GM18868 (cell line): ENCODE data around the gene SLC1A1.
"Not testable (repeated sequence)": the region's sequence is repeated elsewhere in the genome, so short reads cannot be mapped to it uniquely, and the experiment has no call there.

Source experiments
- ATAC-seq: cut with Tn5 transposase; IDR thresholded peaks from one replicate; pipeline ENCODE4 v1.9.1; 2021; ENCODE audit warnings: mild to moderate bottlenecking, moderate library complexity; ENCODE audit not compliant: unreplicated experiment

SLC1A1 gene

DNA sequence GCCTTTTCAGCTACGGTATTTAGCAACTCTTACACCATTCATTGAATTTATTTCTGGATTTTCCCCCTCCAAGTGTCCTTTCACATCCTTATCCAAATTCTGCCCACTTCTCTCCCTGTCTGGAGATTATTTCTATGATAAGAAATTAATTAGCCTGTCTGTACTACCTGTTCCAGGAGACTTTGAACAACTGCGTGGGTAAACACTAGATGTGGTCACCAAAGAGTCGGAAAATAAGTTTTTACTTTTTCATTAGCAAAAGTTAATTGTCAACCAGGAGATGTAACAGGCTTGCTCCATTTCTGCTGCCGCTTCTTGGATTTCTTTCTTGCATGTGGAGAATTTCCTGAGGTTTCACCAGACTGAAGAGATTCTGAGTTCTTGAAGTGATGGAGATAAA, 14.0 kb downstream of the SLC1A1 start:
- no peak for ATAC-seq

DNA sequence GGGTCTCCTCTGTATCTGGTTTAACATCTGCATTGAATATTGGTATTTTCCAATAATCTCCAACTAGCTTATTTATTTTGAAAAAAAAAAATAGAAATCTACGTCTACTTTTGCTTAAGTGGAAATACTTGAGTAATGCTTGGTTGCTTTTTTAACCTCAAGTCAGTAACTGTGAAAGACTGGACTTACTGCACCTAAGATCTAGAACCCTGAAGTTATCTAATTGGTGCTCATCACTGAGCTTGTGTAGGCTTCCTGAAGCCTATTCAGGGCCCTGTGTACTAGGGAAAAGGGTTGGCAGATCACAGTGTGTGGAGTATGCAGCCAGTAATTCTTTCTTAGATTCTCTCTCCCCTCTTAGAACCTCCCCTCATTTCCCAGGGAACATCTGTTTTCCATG, 16.2 kb downstream of the SLC1A1 start:
- peak; percentile 58 for ATAC-seq

DNA sequence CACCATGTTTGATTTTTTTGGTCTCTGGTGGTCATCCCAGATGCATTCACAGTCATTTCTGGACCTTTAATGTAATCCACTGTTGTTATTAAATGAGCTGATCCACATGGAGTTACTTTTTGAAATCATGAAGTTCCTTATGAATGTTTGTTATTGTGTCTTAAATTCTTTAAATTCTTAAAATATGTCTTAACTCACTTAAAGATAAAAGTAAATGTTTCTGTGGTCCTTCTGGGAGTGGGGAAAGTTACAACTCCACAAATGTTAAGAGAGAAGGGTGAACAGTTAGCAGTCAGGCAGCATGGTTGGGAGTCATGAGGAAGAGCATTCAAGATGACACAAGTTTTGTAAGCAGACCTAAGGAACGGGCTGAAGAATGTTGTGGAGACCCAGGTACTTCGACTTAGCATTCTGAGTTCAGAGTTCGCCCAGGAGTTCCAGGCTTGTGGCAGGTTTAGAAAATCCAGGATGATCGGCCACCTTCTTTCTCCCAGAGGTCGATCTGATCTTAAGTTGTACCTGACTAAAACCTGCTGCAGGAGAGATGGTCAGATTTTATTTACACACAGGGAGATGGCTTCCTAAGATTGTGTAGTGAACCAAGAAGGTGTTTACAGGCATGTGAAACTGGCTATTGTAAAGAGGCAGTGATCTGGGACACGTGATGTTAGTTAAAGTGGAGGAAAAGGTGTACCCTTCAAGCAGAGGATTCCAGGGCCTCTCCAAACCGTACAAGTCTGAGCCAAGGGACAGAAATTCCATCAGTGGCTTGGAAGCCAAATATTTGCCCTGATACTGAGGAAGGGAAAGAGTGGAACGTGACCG, 17.2 kb downstream of the SLC1A1 start:
- no peak for ATAC-seq

- no peak for ATAC-seq
Observed at GRCh38 chr9:4508246-4508906, 18.1 kb downstream of the SLC1A1 start.

DNA sequence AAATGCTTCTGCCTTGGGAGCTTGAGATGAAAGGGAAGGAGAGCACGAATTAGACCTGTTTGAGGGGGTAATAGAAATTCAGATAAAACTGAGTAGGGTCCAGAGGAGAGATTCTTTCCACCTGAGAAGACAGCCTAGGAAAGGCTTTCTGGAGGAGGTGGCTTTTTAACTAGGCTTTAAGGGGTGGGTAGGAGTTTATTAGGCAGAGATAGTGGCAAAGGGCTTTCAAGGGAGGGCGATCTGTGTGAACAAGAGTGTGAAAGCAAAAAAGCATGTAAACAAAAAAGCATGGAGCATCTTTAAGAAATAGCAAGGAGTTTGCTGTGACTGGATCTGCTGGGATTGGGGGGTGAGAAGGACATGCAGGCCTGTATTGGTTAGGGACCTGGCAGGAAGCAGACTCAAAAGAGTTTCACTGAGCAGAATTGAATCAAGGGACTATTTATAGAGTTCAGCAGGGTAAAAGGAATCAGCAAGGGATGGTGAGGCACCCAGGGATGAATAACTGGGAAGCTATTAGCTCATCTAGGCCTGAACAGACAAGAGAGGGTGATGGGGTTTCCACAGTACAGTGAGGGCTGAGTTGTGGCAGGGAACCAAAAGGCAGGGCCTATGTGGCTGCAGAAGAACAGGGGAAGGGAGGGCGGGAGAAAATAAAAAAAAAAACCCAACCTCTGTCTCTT, 18.8 kb downstream of the SLC1A1 start:
- ATAC-seq: no peak

DNA sequence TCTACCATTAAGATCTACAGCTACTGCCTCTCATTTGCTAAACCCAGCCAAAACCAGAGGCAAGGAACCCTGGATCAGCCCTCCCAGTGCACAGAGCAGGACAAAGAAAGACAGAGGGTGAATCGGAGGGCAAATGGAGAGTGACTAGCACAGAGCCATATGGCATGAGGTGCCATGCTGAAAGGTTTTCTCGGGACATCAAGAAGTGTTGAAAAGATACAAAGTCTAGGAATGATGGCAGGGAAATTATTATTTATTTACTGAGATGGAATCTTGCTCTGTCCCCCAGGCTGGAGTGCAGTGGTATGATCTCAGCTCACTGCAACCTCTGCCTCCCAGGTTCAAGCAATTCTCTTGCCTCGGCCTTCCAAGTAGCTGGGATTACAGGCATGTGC, 19.3 kb downstream of the SLC1A1 start:
- ATAC-seq: no peak

DNA sequence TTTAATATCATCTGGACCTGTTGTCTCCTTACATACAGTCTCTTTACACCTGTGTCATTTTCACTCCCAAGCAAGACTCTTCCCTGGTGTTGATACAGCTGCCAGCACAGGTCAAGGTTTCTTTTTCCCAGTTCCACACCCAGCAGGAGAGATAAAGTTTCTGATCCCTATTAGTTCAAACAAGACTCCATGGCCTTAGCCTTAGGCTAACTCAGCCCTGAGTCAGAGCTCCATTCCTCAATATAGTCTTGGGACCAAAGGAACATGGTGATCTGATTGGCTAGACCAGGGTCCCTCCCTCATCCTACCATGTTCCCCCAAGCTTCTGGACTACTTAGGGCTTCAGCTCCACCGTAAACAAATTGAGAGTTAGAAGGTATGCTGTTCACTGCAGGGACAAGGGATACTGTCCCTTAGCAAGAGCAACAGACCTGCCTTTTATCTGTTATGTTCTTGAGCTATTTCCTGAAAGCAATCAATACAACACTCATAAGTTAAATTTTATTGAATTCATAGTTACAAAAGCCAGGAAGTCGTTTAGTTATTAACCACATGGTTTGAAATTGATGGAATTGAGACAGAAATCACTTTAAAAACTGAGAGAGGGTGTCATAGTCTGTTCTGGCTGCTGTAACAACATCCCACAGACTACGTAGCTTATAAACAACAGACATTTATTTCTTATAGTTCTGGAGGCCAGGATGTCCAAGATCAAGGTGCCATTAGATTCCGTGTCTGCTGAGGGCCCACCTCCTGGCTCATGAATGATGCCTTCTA, 20.5 kb downstream of the SLC1A1 start:
- ATAC-seq: no peak

- ATAC-seq: no peak
Observed at GRCh38 chr9:4514252-4515128, 24.2 kb downstream of the SLC1A1 start.

- peak; percentile 43 for ATAC-seq
Observed at GRCh38 chr9:4515958-4516375, 25.7 kb downstream of the SLC1A1 start.

GRCh38 chr9:4517274-4517673, 27.0 kb downstream of the SLC1A1 start:
- ATAC-seq: no peak

GRCh38 chr9:4519604-4520003, 29.3 kb downstream of the SLC1A1 start:
- ATAC-seq: peak; percentile 54

DNA sequence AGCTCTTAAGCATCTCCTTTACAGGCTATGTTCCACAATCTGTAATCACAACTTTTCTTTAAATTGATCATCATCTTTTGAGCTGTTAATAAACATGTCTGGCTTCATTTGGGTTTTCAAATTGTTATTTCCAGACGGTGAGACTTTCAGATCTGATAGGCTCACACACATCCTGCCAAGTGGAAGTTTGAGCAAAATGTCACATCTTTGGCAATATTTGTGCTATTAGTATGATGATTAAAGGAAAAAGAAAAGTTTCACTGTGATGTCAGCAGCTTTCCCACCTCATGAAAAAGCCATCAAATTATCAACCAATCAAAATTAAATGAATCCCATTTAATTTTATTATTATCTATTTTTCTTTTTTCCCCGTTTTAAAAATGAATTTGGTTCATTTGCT, 29.8 kb downstream of the SLC1A1 start:
- no peak for ATAC-seq

DNA sequence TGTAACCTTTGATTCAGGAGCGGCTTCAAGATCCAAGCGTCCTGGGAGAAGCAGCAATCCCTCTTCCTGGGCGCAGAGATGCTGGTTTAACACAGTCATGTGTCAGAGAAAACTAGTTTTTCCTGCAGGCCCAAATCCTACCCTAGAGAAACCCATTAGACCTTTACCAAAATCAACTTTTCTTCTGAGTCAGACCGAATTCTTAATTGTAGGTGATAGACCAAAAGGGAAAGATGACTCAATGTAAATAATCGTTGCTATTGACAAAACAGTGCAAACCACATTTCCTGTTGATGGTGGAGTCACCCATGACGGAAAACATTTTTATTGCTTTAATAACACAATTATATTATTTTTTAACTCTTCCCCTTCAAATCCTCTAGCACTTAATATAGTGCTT, 40.1 kb downstream of the SLC1A1 start:
- peak; percentile 95 for ATAC-seq

GRCh38 chr9:4530831-4531230, 40.6 kb downstream of the SLC1A1 start:
- not testable (repeated sequence) for ATAC-seq

DNA sequence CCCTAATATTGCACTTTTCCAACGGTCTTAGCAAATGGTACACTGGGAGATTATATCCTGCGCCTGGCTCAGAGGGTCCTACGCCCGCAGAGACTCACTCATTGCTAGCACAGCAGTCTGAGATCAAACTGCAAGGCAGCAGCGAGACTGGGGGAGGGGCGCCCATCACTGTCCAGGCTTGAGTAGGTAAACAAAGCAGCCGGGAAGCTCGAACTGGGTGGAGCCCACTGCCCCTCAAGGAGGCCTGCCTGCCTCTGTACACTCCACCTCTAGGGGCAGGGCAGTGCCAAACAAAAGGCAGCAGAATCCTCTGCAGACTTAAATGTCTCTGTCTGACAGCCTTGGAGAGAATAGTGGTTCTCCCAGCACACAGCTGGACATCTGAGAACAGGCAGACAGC, 41.1 kb downstream of the SLC1A1 start:
- ATAC-seq: not testable (repeated sequence)

DNA sequence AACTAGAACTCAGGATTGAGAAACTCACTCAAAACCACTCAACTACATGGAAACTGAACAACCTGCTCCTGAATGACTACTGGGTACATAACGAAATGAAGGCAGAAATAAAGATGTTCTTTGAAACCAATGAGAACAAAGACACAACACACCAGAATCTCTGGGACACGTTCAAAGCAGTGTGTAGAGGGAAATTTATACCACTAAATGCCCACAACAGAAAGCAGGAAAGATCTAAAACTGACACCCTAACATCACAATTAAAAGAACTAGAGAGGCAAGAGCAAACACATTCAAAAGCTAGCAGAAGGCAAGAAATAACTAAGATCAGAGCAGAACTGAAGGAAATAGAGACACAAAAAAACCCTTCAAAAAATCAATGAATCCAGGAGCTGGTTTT, 43.6 kb downstream of the SLC1A1 start:
- ATAC-seq: not testable (repeated sequence)

DNA sequence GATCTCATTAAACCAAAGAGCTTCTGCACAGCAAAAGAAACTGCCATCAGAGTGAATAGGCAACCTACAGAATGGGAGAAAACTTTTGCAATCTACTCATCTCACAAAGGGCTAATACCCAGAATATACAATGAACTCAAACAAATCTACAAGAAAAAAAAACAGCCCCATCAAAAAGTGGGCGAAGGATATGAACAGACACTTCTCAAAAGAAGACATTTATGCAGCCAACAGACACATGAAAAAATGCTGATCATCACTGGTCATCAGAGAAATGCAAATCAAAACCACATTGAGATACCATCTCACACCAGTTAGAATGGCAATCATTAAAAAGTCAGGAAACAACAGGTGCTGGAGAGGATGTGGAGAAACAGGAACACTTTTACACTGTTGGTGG, 45.9 kb downstream of the SLC1A1 start:
- not testable (repeated sequence) for ATAC-seq

- ATAC-seq: no peak
Observed at GRCh38 chr9:4537581-4537980, 47.3 kb downstream of the SLC1A1 start.

GRCh38 chr9:4538107-4538506, 47.8 kb downstream of the SLC1A1 start:
- no peak for ATAC-seq

DNA sequence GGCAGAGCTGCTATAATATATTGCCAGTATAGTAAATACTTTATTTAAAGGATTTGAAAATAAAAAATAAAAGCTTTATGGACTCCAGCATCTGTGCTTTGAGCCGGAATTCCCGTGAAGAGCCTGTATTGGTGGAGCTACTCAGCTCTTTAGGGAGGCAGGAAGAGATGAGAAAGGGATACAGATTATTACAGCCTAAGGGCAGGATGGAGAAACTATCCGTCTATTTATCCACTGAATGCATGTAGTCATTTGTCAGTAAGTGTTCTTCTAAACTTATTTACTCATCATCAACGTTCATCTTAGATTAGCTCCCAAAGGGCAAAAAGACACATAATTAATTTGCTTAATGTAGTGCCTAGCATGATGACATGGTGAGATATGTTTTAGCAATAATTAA, 48.4 kb downstream of the SLC1A1 start:
- ATAC-seq: no peak
